ENCODE data around the gene PRDM15. TPM values are rescaled to one million over a fixed set of nuclear protein-coding genes. Genes with fewer than 3 reads are reported as not detected.

PRDM15 gene
- total RNA-seq, 2 experiments from 2014 or later = 13.2 to 14.5 TPM

DNA sequence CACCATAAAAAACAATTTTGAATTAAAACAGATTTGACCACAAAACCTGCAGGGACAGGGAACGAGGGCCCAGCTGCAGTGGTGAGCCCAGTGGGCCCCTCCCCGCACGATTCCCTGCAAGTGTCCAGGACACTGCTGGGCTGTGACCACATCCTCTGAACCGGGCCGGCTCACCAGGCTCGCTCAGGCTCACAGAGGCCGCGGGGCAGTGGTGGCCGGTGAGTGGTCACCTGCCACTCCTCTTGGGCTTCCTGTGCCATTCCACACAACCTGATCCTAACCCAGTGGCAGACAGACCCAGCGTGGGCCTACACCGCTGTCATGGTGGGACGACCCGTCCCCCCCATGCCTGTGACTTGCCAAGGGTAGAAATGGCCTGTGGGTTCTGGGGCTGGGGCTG, 75.8 kb downstream of the PRDM15 start:
- Mint-ChIP-seq H3K27me3 (no peaks in the 10 kb centered on the region), H3K27ac (no peak overlapping the region), H3K4me1 (ENCODE audit: low read depth) (peaks cover 4% of the 10 kb centered on the region), H3K36me3 (ENCODE audit: low read depth) (peaks cover 27% of the 10 kb centered on the region), H3K9me3 (peaks cover 5% of the 10 kb centered on the region), H3K4me3 (no peak overlapping the region)
- no peak for TF ChIP-seq CTCF (IDR thresholded peaks at IDR 0.05)
- no peak for DNase-seq
- no peak for ATAC-seq
- intact Hi-C loops (cut with micrococcal nuclease) = no loop called here
- POLR2A ChIA-PET = no interaction called here
- CTCF ChIA-PET = interaction anchor here (0.7 kb wide), 1 partner anchor 348 kb away, joined by 3 read pairs; no protein-coding TSS in a partner anchor

DNA sequence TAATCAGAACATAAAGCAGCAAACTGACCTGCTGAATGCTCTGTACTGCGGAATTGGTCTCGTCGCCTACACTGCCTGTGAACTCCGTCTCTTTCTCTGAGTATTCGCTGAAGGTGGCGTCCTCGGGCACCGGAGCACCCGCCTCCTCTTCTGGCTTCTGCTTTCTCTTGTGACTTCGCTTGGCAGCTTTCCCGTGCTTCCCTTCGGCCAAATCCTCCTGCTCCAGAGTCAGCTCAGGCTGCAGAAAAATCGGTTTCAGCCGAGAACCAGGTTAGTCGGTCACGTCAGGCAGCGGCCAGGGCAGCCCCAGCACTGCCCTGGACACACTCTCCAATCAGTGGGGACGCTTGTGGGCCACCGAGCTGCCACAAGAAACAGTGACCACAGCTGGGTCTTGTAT, 76.5 kb downstream of the PRDM15 start:
- Mint-ChIP-seq H3K9me3 (peaks cover 5% of the 10 kb centered on the region), H3K36me3 (ENCODE audit: low read depth) (peaks cover 25% of the 10 kb centered on the region), H3K4me1 (ENCODE audit: low read depth) (peaks cover 4% of the 10 kb centered on the region), H3K27me3 (no peaks in the 10 kb centered on the region), H3K4me3 (no peak overlapping the region), H3K27ac (no peak overlapping the region)
- no peak for TF ChIP-seq CTCF (IDR thresholded peaks at IDR 0.05)
- intact Hi-C loops (cut with micrococcal nuclease) = no loop called here
- ChIA-PET POLR2A (no interaction called here), CTCF (interaction anchor here (0.7 kb wide), 1 partner anchor 349 kb away, joined by 3 read pairs; no protein-coding TSS in a partner anchor)
- ATAC-seq (no peak), DNase-seq (no peak)

DNA sequence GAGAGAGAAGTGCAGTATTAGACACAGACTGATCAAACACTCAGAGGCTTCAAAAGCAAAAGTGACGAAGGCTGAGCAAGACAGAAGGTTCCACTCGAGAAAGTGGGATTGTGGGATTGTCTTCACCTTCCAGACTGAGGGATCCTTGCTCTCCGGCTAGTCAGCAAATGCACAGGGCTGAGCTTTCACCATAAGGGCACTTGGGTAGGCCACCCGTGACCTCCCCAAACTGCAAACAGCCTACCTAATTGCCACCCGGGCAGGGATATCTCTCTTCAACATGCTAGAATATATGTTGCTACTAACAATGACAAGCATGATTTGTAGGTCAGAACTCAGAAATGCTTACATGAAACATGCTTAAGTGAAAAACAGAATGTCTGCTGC, 77.0 kb downstream of the PRDM15 start:
- DNase-seq = no peak
- intact Hi-C loops (cut with micrococcal nuclease) = no loop called here
- no peak overlapping the region for H3K27ac Mint-ChIP-seq
- CTCF ChIA-PET = interaction anchor here (1.7 kb wide), 1 partner anchor 306 kb away, joined by 4 read pairs; no protein-coding TSS in a partner anchor
- POLR2A ChIA-PET = no interaction called here
- TF ChIP-seq CTCF (IDR thresholded peaks at IDR 0.05) = no peak
- H3K27me3 Mint-ChIP-seq = no peaks in the 10 kb centered on the region
- peaks cover 4% of the 10 kb centered on the region for H3K4me1 Mint-ChIP-seq (ENCODE audit: low read depth)
- no peak overlapping the region for H3K4me3 Mint-ChIP-seq
- ATAC-seq = no peak
- peaks cover 21% of the 10 kb centered on the region for H3K36me3 Mint-ChIP-seq (ENCODE audit: low read depth)
- H3K9me3 Mint-ChIP-seq = peaks cover 5% of the 10 kb centered on the region

GRCh38 chr21:41801321-41802197, 77.6 kb downstream of the PRDM15 start:
- no peak overlapping the region for H3K4me3 Mint-ChIP-seq
- H3K27me3 Mint-ChIP-seq = no peaks in the 10 kb centered on the region
- TF ChIP-seq CTCF (IDR thresholded peaks at IDR 0.05) = no peak
- peaks cover under 1% of the 10 kb centered on the region for H3K9me3 Mint-ChIP-seq
- DNase-seq = no peak
- CTCF ChIA-PET = interaction anchor here (0.8 to 1.7 kb wide), 2 partner anchors 306 to 518 kb away, joined by 4 read pairs; no protein-coding TSS in a partner anchor
- intact Hi-C loops (cut with micrococcal nuclease) = no loop called here
- peaks cover 16% of the 10 kb centered on the region for H3K36me3 Mint-ChIP-seq (ENCODE audit: low read depth)
- POLR2A ChIA-PET = no interaction called here
- no peak overlapping the region for H3K27ac Mint-ChIP-seq
- peaks cover 2% of the 10 kb centered on the region for H3K4me1 Mint-ChIP-seq (ENCODE audit: low read depth)
- no peak for ATAC-seq
